ENCODE results near the gene DMKN.

Gene DMKN, protein sequence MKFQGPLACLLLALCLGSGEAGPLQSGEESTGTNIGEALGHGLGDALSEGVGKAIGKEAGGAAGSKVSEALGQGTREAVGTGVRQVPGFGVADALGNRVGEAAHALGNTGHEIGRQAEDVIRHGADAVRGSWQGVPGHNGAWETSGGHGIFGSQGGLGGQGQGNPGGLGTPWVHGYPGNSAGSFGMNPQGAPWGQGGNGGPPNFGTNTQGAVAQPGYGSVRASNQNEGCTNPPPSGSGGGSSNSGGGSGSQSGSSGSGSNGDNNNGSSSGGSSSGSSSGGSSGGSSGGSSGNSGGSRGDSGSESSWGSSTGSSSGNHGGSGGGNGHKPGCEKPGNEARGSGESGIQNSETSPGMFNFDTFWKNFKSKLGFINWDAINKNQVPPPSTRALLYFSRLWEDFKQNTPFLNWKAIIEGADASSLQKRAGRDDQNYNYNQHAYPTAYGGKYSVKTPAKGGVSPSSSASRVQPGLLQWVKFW

DNA sequence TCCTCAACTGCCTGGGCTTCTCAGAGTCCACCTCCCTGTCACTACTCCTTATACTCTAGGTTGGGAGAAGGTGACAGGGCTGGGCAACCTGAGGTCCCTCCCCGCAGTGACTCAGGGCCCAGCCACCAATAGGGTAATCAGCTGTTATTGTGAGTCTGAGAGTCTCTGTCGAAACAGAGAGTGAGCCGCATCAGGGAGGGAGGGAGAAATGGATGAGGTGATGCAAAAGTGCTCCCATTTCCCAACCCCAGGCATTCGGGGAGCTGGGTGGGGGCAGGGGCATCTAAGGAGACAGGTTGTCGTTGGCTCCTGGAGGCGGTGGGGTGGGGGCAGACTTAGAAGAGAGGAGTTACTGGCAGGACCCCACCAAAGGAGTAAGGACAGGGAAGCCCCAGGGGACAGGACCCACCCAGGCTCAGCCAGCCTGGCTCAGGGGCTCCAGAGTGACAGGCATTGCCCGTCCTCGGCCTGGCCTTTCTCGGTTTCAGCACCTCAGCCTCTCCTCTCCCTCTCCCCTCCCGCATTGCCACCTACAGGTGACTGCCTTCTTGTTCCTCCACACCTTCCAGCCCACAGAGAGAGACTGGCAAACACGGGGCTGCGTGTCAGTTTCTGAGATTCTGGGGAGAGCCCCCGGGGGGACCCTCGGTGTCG lies at the start of gene DMKN:
Gene DMKN (minus strand): TSS at position 22 of the 654 bp plus-strand sequence. CDS start 174 bp downstream, outside the sequence.
- DNase-seq = no peak

DNA sequence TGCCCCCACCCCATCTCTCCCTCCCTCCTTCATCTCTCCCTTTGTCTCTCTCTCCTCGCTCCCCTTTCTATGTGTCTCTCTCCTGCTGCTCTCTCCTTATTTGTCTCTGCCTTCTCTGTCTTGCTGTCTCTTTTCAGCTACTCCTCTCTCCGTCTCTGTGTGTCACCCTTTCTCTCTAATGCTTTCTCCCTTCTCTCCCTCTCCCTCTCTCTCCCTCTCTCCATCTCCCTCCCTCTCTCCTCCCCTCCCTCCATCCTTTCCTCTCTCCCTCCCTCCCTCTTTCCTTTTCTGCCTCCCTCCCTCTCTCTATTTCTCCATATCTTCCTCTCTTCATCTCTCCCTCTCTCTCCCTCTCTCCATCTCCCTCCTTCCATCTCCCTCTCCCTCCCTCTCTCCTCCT lies 49.3 kb upstream of the DMKN start:
- DNase-seq = no peak

DNA sequence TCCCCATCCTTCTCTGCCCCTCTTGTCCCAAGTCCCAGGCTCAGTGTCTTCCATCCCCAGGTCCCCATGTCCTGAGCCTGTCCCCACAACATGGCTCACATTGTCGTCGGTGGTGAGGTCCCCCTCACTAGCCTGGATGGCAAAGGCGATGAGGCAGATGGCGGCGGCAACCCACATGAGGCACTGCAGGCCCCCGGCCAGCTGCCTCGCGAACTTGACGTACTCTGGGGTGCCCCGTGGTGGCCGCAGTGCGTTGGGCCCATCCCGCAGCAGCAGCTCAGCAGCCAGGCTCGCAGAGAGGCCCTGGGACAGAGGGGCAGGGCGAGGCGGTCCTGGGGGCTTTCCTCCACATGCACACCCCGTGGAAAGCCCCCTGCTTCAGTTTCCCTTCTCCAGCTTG lies 48.9 kb upstream of the DMKN start:
- DNase-seq = no peak

DNA sequence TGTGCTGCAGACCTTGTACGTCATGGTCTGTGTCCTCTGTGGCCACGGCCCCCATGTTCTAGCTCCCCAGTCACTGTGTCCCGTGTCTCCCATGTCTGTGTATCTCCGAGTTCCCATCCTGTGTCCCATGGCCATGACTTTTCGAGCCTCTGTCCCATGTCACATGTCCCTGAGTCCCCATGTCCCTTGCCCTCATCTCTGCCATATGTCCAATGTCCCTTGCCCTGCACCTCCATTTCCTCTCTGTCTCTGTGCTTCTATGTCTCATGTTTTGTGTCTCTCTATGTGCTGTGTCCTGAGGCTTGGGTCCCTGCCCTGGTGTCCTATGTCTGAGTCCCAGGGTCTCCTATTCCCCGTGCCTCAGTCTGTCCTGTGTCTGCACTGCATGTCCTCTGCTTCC lies 48.0 kb upstream of the DMKN start:
- DNase-seq = no peak

DNA sequence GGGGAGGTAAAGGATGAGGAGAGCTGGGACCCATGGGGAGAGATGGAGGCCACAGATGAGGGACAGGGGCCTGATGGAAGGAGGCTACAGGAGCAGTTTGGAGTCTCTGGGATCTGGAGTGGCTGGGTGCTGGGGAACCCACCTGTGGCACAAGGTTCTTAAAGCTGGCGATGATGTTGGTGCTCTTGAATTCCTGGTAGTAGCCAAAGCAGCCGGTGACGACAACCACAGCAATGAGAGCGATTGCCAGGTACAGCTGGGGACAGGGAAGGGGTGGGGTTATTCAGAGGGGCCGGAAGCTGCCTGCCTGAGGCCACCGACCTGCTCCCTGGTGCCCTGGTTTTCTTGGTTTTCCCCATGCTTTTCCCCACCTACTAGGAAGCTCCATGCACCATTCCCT lies 47.2 kb upstream of the DMKN start:
- DNase-seq = no peak

DNA sequence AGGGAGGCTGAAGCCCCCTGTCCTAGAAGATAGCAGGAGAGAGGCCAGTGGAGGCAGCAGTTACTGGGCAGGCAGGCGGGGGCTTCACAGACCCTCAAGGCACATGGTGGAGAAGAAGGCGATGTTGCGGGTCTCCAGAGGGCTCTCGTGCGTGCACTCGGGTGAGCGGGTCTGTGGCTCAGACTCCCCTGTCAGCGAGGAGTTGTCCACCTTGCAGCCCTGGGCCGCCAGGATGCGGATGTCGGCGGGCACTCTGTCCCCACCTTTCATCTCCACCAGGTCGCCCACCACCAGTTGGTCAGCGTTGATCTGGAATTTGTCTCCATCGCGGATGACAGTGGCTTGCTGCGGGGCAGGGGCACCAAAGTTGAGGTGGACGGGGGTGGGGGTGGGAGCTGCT lies 46.8 kb upstream of the DMKN start:
- DNase-seq = no peak

DNA sequence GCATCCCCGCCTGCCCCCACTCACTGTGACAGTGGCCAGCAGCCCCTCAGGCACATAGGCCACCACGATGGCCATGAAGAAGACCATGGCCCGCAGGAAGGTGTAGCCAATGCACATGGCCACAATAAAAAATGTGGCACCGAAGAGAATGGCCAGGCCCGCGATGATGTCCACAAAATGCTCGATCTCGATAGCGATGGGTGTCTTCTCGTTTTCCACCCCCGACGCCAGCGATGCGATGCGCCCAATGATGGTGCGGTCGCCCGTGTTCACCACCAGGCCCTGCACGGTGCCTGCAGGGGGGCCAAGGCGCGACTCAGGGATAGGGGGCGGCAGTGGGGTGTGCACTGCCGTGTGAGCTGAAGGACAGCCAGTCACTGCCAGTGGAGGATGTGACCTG lies 46.3 kb upstream of the DMKN start:
- DNase-seq = no peak

DNA sequence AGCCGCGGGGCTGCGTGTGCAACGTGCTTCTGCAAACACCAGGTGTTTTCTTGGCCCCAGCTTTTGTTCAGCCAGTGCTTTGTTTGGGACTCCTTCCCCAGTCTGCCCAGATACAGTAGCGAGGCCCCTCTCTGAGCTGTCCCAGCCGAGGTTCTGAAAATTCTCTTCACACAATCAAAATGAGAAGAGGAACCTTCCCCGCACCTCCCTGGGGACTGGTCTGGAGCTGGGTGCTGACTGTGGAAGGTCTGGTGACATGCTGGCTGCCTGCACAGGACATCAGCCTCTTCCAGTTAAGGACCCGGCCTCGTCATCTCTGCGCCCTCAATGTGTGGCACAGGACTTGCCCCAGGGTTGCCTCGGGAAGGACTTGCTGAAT lies 45.8 kb upstream of the DMKN start:
- no peak for DNase-seq

DNA sequence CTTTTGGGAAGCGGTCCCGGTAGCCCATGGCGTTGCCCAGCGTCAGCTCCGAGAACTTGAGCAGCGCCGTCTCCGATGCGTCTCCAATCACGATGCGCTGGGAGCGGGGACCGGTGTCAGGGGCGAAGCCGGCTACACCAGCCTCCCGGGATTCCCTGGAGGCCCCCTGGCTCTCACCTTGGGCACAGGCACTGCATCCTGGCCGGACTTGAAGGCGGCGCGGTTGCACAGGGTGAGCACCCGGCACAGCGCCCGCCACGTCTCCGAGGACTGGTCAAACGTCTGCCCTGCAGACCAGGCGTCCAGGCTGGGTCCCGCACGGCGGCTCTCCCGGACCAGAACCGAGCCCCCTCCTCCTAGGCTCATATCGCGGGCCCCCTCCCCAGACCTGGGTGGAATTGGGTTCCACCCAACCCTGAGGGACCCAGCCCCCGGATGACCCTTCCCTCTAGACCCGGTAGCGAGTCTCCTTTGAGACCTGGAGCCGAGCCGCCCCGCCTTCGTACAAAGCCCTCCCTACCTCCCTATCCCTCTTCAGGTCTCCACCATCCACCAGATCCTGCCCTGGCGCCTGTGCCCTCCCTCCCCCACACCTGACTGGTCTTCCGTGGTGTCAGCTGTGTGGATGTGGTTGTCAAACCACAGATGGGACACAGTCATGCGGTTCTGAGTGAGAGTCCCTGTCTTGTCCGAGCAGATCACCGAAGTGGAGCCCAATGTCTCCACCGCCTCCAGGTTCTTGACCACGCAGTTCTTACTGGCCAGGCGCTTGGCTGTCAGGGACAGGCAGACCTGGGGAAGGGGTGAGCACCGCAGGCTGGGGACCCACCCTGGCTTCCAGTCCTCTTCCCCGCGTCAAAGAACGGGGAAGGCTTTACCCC lies 45.2 kb upstream of the DMKN start:
- no peak for DNase-seq

DNA sequence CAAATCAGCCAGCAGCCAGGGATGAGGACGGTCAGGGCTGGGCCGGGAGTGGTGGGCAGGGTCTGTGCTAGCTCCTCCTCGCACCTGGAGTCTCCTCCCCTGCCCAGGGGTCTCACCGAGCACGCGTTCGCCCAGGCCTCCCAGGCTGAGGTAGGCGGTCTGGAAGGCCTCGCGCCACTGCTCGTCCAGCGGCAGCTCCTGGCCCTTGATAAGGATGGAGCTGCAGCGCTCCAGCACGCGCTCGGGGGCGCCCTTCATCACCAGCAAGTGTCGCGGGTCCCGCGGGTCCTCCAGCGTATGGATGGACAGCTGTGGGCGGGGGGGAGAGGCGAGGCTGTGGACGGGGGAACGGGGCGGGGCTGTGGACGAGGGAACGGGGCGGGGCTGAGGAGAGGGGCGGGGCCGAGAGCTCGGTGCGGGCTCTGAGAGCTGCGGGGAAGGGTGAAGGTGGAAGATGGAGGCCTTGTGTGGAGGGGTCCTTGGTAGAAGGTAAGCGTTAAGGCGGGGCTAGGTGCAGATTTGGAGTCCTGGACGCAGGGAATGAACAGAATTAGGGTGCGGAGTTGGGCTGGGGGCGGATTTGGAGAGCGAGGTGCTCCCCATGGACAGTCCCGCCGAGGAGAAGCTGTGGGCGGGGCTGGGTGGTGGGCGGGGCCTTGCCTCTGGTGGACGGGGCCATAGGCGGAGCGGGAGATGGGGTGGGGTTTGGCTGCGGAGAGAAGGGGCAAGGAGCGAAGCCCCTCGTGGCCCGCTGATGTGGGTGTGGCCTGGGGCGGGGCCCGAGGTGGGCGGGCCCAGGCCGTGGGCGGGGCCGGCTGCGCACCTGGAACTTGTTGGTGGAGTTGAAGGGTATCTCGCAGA lies 44.3 kb upstream of the DMKN start:
- peak; percentile 47 for DNase-seq

DNA sequence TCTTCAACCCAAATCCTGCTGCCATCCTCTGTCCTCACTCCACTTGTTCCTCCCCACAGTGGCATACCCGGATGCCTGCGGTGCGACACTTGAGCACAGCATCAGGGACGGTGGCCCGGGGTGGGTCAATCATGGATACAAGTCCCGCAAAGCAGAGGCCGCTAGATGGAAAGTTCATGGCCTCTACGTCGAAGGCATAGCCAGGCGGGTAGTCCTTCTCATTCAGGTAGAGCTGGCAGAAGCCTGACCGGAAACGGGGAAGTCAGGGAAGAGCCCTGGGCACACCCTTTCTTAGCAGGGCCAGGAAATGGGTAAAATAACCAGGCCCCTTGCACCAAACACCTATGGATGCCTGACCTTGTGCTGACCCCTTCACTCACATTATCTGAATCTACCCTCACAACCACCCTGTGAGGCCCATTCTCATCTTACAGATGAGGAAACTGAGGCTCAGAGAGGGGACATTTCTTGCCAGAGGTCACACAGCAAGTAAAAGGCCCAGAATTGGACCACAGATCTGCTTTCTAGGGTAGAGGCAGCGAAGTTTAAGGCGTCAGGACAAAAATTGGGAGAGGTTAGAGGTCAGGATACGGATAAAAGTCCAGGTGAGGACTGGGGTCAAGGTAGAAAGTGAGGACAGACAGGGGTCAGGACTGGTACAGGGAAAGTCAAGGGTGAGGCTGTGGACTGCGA lies 43.5 kb upstream of the DMKN start:
- DNase-seq = no peak

DNA sequence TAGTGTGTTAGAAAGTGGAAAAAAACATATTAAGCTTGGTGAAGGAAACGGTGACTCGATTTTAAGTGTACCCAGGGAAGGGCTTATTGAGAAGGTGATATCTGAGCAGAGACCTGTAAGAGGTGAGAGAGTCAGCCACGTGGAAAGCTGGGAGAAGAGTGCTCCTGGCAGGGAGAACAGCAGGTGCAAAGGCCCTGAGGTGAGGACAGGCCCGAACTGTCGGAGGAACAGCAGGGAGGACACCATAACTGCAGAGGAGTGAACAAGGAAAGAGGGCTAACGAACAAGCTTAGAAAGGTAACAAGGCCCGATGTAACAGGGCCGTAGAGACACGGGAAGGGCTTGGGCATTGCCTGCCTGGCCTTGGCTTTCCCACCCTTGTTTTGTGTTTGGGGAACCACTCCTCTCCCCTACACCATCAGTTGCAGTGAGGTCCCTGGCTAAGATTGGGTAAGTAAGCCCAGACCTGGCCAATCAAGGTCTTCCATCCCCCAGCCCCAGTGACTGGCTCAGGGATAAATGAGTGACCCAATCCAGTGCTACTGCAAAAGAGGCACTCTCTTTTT lies 42.7 kb upstream of the DMKN start:
- no peak for DNase-seq

DNA sequence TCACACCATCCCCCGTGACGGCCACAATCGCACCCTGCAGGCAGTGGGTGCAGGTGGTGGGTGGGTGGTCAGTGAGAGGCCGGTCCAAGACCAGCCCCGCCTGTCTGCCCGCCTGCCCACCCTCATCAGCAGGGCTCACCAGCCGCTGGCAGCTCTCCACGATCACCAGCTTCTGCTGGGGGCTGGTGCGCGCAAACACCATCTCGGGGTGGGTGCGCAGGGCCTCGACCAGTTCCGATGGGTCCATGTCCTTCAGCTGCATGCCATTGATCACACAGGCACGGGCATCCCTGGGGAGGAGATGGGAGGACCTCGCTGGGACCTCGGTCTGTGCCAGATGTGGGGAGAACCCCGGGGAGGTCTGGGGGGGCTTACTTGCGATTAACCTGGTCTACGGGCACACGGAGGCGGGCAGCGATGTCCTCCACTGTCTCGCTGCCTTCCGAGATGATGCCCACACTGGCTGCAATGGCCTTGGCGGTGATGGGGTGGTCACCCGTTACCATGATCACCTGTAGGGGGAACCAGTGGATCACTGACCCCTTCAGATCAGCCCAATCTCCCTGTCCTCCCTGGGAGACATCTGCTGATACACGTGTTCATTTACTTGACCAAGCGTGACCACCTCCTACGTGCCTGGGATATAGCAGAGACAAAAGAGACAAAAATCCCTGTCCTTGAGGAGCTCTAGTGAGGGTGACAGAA lies 42.0 kb upstream of the DMKN start:
- peak; percentile 10 for DNase-seq

DNA sequence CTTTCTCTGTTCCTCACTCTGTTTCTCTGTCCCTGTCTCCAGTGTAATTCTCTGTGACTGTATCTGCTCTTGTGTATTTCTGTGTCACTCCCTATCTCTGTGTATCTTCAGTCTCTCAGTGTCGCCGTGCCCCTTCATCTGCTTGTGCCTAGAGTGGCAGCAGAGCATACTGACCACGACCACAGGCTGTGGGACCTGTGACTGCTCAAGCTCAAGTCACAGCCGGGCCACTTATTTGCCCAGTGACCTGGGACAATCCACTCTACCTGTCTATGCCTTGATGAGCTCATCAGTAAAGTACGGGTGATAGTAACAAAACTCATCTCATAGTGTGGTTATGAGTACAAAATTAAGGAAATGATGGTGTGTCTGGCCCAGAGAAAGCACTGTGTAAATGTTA lies 40.6 kb upstream of the DMKN start:
- DNase-seq = no peak

DNA sequence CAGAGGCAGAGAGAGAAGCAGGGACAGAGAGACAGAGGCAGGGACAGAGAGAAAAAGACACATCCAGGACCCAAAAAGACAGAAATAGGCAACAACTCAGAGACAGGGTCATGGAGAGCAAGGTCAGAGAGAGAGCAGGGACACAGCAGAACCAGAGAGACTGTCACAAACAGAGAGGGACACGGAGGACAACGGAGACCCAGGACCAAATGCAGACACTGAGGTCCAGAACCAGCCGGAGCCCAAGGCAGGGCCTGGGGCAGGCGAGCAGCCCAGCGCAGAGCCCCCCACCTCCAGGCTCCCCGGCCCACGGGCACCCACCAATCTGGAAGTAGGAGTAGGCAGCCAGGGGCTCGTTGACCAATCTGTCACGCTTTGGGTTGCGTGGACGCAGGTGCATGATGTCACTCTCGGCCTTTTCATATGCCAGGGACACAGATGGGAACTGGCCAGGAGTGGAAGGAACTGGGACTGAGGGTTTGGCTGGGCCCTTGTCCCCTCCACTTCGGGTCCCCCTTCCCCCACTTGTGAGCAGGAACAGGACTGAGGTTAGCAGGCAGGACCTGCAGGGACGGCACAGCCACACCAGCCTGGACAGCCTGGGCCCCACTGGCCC lies 40.0 kb upstream of the DMKN start:
- DNase-seq = no peak

DNA sequence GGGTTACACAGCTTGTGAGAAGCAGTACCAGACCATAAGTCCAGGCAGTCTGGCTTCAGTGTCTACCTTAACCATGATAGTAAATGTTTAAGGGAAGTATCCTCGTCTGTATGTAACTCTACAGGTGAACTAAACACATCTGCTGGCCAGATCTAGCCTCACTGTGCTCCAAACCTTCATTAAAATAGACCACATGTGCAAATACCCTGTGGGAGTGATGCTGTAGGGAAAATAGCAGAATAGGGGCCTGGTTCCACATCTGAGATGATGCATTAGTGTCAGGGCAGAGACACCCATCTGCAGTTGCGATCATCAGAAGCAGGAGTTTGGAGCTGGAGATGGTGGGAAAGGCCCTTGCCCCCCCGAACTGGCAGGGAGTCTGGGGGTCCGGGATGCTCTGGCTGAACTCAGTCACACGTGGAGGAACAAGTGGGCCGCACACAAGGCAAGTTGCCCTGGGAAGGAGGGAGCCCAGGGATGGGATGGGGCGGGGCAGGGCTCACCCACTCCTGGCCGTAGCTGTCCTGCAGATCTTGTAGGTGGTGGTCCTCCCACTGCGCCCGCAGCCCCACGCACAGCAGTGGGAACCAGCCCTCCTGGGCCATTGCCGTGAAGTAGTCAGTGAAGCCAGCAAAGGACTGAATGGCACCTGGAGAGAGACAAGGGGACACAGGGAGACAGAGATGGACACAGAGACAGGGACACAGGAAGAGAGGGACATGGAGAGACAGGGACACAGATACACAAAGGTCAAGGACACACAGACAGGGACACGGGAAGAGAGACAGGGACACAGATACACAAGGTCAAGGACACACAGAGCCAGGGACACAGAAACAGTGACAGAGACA lies 39.3 kb upstream of the DMKN start:
- DNase-seq = no peak

DNA sequence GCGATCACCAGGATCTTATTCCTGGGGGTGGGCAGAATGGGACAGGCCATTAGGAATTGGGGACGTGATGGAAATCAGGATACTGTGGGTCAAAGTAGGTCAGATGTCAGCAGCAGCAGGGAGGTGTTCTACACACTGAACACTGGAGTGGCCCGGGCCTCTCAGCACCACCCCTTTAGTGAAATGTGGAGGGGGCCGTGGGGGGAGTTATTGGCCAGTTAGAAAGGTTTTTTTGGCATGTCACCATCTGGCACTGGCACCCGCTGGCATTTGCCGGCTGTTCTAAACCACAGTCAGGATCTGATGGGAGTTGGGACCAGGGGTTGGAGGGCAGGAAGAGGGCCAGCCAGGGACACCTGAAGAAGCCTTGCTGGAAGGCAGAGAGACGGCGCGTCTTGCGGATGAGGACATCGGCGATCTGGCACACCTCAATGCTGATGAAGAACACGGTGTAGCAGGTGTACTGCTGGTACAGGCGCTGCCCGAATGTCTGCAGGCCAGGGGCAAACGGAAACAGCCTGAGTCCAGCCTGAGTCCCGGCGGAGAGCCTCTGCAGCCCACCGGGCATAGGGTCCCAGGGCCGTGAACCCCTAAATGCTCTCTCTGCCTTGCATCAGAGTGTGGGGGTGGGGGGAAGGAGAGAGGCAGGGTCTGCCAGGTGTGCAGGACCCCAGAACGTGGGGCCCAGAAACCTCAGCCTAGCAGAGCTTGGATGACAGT lies 37.8 kb upstream of the DMKN start:
- DNase-seq = no peak

DNA sequence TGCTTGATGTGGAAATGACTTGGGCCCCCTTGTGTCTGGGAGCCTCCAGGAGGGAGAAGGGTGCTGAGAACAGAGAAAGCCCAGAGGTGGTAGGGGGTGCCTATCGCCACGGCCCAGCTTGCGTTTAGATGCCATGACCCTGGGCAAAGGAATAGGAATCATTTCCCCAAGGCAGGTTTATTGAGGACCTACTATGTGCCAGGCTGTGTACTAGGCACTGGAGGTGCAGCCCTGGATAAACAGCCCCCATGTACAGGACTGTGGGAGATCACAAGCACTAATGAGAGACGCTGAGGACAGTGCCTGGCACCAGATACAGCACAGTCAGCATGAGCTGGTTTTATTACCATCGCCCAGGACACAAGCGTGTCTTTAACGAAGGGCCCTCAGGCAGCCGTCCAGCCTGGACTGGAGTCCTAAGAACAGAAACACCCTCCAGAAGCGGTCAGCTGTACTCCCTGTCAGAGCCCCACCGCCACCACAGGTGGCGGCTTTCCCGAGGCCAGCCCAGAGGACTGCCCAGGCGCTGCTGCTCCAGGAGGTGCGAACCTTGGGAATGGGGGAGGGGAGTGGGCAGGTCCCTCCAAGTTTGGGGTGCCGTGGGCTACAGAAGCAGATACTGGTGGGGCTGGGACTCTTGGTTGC lies 36.6 kb upstream of the DMKN start:
- DNase-seq = no peak
